CD1c-positive myeloid dendritic cell (primary cell): ENCODE measurements around the gene ZFP3.
A peak's percentile ranks its signal among the peaks of the same experiment; 100 is the strongest.
"Not testable (repeated sequence)": the region's sequence is repeated elsewhere in the genome, so short reads cannot be mapped to it uniquely, and the experiment has no call there.

Experiments used
- DNase-seq: peaks from one replicate; pipeline ENCODE4 v3.0.0-alpha.2; 2016; ENCODE audit errors: extremely low spot score

Gene ZFP3

DNA sequence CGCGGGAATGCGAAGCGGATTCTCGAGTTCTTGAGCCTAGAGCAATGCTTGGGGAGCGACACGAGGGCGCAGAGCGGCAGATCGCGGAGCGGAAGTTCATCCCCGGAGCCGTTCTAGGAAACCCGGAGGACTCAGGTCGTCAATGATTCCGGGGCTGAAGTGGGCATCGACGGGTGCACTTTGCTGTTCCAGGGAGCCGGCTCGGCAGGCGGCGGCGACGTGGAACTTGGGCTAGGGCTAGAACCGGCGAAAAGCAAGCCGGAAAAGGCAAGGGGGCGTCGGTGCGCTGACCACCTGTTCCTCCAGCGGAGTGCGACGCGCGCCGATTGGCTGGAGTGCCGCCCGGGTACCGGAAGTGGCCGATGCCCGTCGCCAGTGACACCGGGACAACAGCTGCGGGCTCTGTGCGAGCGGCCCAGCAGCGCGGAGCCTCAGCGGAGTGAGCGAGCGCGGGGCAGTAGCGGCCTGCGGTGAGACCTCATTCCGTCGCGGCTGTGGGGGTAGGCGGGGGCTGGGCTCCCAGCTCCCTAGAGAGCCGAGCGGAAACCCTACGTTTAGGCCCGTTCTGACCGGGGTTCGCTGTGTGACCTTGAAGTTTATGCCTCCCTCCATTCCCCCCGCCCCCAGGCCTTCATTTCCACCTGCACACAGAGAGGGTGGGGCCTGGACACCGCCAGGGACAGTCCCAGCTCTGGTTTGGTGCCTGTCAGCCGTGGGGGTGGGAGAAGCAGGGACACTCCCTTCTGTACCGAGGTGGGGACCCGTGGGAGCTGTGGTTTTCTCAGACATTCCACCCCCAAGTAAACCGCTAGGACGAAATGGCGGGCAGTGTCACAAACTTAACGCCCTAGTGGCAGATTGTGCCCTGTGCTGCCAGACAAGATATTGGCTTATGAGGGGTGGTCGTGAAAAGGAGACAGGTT, at the start of gene ZFP3:
ZFP3 (plus strand) TSS at position 362 of the 923 bp plus-strand sequence. CDS start 13,038 bp downstream, outside the sequence.
- DNase-seq, result peak; percentile 87

- DNase-seq, result not testable (repeated sequence)
These were observed 48.1 kb upstream of the ZFP3 start for GRCh38 chr17:5030168-5030567.

GRCh38 chr17:5031365-5032082, 46.7 kb upstream of the ZFP3 start:
- peak; percentile 98 for DNase-seq

DNA sequence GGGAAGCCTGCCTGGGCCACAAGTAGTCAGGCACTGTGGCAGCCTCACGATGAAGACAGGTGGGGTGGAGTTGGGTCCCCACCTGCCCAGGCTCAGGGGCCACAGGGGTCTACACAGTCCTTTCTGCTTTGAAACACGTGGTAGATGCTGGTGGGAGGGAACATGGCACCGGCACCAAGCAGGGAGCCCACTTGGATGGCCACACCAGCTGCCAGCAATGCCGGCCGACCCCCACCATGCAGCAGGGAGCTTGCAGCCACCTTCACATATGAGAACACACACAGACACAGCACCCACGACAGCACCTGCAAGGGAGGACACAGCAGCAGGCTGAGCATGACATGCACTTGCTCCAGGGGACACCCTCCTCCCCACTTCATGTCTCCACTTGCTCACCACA, 45.4 kb upstream of the ZFP3 start:
- no peak for DNase-seq

DNA sequence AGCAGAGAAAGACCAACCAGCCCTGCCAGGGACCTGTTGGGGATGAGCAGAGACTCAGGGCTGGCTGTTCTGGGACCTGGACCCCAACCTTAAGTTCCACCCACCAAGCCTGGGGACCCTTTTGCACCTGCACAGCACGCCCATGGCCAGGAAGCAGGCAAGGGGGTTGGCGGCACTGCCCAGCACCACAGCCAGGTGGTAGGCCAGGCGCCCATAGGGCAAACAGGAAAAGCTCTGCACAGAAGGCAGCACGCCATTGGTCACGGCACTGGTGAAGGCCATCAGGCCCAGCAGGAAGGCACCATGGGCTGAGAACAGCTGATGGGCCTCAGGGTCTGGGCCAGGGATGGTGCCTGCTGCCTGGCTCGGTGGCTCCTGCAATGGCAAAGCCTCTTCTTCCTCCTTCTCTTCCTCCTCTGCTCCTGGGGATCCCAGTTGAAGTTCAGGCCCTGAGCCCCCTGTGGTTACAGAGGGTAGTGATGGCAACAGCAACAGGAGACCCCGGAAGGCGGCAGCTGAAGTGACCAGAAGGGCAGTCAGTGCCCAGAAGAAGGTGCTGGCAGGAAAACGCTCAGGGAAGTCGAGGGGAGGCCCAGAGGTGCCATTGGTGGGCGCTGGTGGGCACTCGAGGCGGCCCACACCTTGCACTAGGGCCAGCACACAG, 44.8 kb upstream of the ZFP3 start:
- DNase-seq, result no peak

GRCh38 chr17:5034063-5034462, 44.2 kb upstream of the ZFP3 start:
- no peak for DNase-seq

GRCh38 chr17:5034651-5035050, 43.6 kb upstream of the ZFP3 start:
- no peak for DNase-seq

- no peak for DNase-seq
These were observed 43.0 kb upstream of the ZFP3 start, which contains the start of gene SLC52A1 for GRCh38 chr17:5035315-5035714. TSS of gene SLC52A1 (minus strand) at chr17:5035426. CDS start at chr17:5034606, 820 bp downstream.

DNA sequence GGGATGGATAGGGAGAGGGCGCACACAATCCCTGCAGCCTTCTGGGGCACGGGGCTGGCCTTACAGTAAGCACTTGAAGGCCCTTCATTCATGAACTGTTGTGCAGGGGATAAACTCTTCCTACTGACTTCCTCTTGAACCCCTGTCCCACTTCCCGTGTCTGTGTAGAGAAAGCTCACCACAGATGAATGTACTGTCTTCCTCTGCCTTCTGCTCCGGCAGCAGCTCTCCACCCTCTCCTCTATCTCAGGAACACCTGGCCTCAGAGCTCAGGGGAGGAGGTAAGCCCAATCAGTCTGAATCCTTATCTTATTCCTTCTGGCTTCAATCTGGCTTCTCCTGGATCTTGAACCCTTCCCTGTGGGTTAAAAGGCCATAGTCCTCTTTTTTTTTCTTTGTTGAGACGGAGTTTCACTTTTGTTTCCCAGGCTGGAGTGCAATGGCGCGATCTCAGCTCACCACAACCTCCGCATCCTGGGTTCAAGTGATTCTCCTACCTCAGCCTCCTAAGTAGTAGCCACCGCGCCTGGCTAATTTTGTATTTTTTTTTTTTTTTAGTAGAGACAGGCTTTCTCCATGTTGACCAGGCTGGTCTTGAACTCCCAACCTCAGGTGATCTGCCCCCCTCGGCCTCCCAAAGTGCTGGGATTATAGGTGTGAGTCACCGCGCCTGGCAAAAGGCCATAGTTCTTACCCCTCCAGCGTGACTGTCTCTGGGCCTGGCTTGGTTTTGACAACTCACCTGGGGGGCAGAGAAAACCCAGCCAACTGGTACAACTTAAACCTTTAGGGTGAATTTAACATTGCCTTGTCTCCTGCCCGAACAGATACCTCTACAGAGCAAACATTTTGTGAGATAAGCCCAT, 35.9 kb upstream of the ZFP3 start:
- no peak for DNase-seq

GRCh38 chr17:5043524-5043923, 34.7 kb upstream of the ZFP3 start:
- DNase-seq, result no peak

DNA sequence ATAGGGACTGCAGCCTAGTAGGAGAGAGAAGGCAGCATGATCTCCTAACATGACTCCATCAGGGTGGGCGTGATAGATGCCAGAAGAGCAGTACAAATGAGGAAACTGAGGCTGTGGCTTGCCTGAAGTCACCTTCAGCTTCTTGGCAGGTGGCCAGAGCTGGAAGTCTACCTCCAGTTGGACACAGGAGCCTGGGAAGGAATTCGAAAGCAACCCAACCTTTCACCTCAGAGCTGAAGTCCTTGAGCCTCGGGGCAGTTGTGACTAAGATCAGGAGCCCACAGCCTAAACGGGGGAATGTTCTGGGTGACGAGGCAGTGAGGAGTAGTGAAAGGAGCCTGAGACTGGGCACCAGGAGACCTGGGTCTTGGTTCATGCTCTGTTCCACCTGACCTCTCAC, 33.6 kb upstream of the ZFP3 start:
- DNase-seq, result no peak

GRCh38 chr17:5045496-5045895, 32.8 kb upstream of the ZFP3 start:
- no peak for DNase-seq

DNA sequence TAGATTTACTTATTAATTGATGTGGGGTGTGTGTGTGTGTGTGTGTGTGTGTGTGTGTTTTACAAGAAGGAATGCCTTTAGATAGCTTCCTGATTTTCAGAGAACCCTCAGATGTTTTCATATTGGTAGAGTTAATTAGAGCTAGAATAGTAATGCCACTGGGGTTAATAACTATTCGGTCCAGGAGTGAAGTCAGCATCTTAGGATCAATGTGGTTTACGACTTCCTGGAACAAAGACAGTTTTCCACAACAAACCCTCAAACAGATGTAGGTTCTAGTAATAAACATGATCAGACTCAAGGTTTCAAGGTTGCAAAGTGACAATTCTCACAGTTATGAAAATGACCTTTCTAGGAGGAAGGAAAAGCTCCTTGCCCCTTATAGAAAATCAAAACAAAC, 30.8 kb upstream of the ZFP3 start:
- DNase-seq, result no peak

GRCh38 chr17:5049314-5049841, 28.9 kb upstream of the ZFP3 start:
- peak; percentile 28 for DNase-seq

DNA sequence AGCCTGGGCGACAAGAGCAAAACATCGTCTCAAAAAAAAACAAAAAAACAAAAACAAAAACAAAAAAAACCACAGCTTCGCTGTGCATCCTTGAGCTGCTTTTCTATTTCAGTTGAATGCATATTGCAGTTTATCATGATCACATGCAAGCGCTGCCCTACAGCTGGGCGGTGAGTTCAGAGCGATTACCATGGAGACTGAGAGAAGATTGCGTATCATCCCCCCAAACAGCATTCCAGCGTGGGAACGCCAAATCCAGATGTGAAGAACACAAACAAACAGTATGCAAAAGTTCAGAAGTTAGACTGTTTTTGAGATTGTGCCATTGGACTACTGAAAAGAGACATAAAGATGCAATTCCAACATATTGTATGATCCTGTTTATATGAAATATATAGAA, 28.0 kb upstream of the ZFP3 start:
- DNase-seq, result no peak

- DNase-seq, result no peak
These were observed 22.7 kb upstream of the ZFP3 start for GRCh38 chr17:5055543-5055942.

GRCh38 chr17:5065227-5065744, 13.0 kb upstream of the ZFP3 start:
- no peak for DNase-seq

- no peak for DNase-seq
These were observed 10.0 kb upstream of the ZFP3 start for GRCh38 chr17:5068236-5068635.

- DNase-seq, result no peak
These were observed 8.5 kb upstream of the ZFP3 start for GRCh38 chr17:5069724-5070123.

DNA sequence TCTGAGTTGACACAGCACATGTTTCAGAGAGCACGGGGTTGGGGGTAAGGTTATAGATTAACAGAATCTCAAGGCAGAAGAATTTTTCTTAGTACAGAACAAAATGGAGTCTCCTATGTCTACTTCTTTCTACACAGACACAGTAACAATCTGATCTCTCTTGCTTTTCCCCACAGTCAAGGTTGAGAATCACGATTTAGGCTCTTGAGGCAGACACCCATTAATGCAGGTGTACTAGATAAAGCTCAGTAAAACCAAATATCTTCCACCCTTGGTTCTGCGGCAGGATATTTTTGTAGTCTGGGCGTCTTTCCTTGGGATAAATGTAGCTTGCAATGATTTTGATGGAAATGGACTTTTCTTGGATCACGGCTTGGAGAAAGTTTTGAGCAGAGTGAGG, 2.8 kb upstream of the ZFP3 start:
- DNase-seq, result not testable (repeated sequence)

DNA sequence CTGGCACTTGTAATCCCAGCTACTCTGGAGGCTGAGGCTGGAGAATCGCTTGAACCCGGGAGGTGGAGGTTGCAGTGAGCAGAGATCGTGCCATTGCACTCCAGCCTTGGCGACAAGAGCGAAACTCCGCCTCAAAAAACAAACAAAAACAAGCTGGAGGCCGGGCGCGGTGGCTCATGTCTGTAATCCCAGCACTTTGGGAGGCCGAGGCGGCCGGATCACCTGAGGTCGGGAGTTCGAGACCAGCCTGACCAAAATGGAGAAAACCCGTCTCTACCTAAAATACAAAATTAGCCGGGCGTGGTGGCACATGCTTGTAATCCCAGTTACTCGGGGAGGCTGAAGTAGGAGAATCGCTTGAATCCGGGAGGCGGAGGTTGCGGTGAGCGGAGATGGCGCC, 992 bp upstream of the ZFP3 start:
- DNase-seq, result not testable (repeated sequence)
